NCI-H1092 treated with DMSO at 0.1 percent for 48 hours (cell line): Measurements from ENCODE around the gene SLC7A6OS.

Source experiments
- DNase-seq: peaks from one replicate; lab custom pipeline; 2025; lab: John Stamatoyannopoulos, UW

SLC7A6OS gene

DNA sequence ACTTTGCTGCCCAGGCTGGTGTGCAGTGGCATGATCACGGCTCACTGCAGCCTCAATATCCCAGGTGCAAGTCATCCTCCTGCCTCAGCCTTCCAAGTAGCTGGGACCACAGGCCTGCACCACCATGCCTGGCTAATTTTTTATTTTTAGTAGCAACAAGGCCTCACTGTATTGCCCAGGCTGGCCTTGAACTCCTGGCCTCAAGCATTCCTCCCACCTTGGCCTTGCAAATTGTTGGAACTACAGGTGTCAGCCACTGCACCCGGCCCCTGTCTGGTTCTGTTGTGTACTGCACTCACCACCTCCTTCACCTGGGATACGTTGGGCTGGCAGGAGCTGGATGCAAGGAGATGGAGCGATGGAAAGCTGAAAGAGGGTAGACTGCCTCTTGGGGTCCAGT lies 57.0 kb downstream of the SLC7A6OS start:
- no peak for DNase-seq

DNA sequence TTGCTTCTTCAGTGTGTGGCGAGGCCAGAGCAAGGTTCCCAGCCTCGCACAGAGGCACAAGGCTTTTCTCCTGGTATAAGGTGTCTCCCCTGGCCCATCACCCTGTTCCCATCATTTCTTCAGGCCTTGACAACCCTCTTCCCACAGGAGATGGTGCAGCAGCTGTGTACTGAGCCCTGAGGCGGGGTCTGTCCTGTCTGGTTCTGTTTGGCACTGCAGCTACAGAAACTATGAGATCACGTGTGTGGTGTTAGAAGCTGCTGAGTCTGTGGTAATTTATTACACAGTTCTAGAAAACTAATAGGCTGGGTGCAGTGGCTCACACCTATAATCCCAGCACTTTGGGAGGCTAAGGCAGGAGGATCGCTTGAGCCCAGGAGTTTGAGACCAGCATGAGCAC lies 58.4 kb downstream of the SLC7A6OS start:
- DNase-seq: no peak

DNA sequence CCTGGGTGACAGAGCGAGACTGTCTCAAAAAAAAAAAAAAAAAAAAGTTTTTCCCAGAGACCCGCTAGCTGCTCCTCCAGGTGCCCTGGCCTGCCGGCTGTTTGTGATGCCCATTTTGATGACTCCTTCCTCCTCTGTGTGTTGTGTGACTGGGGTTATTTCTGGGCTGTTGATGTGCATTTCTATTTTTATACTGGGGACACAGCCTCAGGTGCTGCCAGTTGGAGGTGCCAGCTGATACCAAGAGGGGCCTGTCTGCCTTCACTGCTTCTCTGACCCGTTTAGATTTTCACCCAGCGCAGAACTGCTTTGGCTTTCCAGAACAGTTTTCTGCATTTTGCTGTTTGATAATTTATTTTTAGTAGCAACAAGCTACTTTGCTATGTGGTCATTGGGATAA lies 58.9 kb downstream of the SLC7A6OS start:
- DNase-seq: no peak

DNA sequence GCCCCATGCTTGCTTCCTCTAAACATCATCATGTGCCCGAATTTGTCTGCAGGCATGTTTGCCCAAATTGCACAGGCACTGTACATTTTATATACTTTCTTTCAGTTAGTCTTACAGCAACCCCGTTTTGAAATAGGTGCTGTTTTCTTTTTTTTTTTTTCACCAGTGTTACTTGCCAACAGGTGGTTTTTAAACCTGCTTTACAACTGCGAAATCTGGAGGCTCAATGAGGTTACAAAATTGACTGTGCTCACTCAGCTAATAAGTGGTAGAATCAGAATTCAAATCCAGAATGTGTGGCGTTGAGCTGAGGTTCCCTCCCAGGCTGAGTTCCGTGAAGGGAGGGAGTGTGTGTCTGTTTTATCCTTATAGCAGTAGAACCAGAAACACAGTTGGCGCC lies 59.8 kb downstream of the SLC7A6OS start:
- no peak for DNase-seq

DNA sequence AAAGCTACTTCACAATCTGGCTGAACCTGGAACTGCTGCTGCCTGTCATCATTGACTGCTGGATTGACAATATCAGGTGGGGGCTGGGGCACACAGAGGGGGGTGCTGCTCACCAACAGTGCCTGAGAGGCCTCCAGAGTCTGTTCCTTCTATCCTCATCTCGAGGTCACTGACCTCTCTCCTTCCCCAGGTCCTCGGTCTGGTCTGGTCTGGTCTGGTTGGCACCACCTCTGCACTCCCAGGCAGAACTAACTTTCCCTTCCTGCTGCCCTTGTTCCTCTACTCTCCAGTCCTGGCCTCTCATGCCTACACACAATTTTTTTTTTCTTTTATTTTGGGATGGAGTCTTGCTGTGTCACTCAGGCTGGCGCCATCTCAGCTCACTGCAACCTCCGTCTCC lies 61.4 kb downstream of the SLC7A6OS start:
- DNase-seq: no peak
